Bronchial epithelial cell (primary cell): ENCODE results near the gene FADS6. TPM values are rescaled to one million over a fixed set of nuclear protein-coding genes. Genes with fewer than 3 reads are reported as not detected.

Source experiments
- DNase-seq: peaks from one replicate; pipeline ENCODE4 v3.0.0-alpha.2; 2010; ENCODE audit warnings: low read depth
- FAIRE-seq: peaks from 2 replicates; lab custom pipeline; 2011; peaks lifted over from hg19 to GRCh38; lab: Jason Lieb, UNC
- H3K27me3 ChIP-seq: 2 replicates; pipeline ENCODE4 v1.5.1; 2011; ENCODE audit warnings: low read length; ENCODE audit not compliant: control insufficient read depth, insufficient read depth
- H3K36me3 ChIP-seq: 2 replicates; pipeline ENCODE4 v1.5.1; 2011; ENCODE audit warnings: low read length; ENCODE audit not compliant: control insufficient read depth, insufficient read depth
- H3K4me3 ChIP-seq: 2 replicates; pipeline ENCODE4 v1.5.1; 2011; ENCODE audit warnings: mild to moderate bottlenecking, low read depth, low read length, control low read depth
- total RNA-seq: library from RNA; depleted of rRNA; stranded (reverse); fragments of >200 nt; gene quantifications from 2 replicates; pipeline ENCODE4 v1.2.1, GENCODE V29; 2014
- TF ChIP-seq, protein P1 (sequence below): IDR thresholded peaks from 2 replicates; pipeline ENCODE4 v1.5.1; 2011; ENCODE audit warnings: mild to moderate bottlenecking, moderate library complexity, low read length, control low read depth, inconsistent platforms; ENCODE audit not compliant: insufficient read depth, severe bottlenecking

FADS6 gene
- total RNA-seq, 1 donor from 2014 or later = not detected

DNA sequence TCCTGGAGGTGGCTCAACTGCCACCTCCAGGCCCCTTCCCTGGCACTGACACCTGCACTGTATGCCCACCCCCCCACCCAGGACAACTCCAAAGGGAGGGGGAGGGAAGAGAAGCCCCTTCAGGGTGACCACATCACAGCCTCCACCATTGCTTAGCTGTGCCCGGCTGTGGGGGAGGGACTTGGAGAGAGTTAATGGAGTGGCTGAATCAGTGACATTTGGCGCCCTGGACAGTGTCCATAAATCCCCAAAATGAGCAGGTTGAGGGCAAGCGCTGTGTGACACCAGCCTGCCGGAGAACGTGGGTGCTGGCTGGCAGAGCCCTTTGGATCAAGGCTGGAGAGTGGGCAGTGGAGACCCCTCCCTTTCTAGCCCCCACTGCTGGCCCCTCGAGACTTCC is 28.7 kb upstream of the FADS6 start:
- Histone ChIP-seq H3K36me3 (no peaks in the 10 kb centered on the region), H3K27me3 (peaks cover 17% of the 10 kb centered on the region), H3K4me3 (peak overlapping the region; percentile 48)
- TF ChIP-seq, protein P1, sequence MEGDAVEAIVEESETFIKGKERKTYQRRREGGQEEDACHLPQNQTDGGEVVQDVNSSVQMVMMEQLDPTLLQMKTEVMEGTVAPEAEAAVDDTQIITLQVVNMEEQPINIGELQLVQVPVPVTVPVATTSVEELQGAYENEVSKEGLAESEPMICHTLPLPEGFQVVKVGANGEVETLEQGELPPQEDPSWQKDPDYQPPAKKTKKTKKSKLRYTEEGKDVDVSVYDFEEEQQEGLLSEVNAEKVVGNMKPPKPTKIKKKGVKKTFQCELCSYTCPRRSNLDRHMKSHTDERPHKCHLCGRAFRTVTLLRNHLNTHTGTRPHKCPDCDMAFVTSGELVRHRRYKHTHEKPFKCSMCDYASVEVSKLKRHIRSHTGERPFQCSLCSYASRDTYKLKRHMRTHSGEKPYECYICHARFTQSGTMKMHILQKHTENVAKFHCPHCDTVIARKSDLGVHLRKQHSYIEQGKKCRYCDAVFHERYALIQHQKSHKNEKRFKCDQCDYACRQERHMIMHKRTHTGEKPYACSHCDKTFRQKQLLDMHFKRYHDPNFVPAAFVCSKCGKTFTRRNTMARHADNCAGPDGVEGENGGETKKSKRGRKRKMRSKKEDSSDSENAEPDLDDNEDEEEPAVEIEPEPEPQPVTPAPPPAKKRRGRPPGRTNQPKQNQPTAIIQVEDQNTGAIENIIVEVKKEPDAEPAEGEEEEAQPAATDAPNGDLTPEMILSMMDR = no peak
- DNase-seq (no peak), FAIRE-seq (no peak)

DNA sequence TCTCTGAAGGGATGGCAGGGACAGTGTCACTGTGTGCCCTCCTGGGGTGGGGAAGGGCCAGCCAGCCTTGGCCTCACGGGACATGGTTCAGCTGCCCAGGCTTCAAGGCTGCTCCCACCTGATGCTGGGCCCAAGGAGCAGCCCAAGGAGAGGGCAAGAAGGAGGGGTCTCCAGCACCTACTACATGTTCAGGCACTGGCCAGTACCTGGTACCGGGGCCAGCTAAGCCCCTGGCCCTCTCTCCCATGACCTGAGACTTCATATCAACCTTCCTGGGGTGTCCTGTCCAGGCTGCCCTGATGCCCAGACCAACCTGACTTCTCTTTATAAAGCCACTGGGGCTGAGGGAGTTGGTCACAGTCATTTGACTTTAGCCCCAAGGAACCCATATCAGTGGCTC is 28.3 kb upstream of the FADS6 start:
- no peak for DNase-seq
- FAIRE-seq = no peak
- H3K27me3 ChIP-seq = peaks cover 15% of the 10 kb centered on the region
- H3K4me3 ChIP-seq = no peak overlapping the region
- H3K36me3 ChIP-seq = no peaks in the 10 kb centered on the region
- TF ChIP-seq, protein P1 = no peak

DNA sequence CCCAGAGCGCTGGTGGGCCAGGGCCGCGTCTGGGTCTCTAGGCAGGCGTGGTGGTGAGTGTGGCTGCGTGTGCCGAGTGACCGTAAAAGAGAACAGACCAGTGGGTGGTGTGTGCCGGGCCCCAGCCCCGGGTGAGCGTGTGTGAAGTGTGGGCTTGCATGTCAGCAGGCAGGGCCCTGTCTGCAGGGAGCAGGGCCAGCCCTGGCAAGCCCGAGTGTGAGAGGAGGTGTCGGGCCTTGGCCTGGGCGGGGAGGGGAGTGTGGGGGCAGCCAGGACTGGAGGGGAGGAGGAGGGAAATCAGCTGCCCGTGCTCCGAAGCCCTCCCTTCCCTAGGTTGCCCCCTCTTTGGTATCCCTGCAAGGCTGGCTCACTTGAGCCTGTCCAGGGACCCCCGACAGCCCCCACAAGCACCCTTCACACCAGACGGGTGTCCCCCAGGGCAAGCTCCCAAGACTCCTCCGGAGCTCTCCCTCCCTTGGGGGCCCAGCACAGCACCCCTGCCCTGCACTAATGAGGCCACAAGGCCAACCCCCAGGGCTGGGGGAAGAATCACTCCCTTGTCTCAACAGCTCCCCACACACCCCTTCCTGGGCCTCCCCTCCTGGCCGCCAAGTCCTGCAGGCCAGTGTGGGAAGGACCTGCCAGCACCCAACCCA is 27.7 kb upstream of the FADS6 start:
- DNase-seq = peak; percentile 46
- no peak overlapping the region for H3K4me3 ChIP-seq

DNA sequence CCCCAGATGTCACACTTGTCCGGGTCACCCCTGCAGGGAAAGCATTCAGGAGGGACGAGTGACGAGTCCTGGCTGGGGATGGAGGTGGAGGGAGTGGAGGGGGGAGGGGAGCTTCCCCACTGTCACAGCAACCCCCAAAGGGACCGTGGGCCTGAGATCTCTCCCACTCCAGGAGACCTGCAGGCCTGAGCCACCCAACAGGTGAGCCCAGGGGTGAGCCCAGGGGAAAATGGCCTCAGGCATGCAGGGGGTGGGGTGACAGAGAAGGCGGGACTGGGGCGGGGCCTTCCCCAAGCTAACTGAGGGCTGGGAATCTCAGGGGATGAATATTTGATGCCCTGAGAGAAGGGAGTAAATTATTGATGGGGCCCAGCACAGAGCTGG is 27.2 kb upstream of the FADS6 start:
- no peak for DNase-seq
- Histone ChIP-seq H3K4me3 (no peak overlapping the region), H3K27me3 (peaks cover 14% of the 10 kb centered on the region), H3K36me3 (no peaks in the 10 kb centered on the region)
- no peak for FAIRE-seq
- TF ChIP-seq, protein P1 = no peak

More for the DNA sequence above, 27.7 kb upstream of the FADS6 start:
- no peaks in the 10 kb centered on the region for H3K36me3 ChIP-seq
- H3K27me3 ChIP-seq = peaks cover 15% of the 10 kb centered on the region
- FAIRE-seq = no peak
- TF ChIP-seq, protein P1 = no peak

DNA sequence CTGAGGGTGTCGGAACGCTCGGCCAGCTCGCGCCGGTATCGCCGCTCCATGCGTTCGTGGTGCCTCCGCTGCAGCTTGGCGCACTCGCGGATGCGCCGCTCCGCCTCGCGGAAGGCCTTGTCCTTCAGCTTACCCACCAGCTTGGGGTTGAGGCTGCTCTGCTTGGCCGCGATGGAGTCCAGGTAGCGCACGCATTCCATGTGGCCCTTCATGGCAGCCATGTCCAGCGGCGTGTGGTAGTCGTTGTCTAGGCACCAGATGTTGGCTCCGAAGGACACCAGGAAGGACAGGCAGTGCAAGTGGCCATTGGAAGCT is 26.8 kb upstream of the FADS6 start:
- no peaks in the 10 kb centered on the region for H3K36me3 ChIP-seq
- peaks cover 14% of the 10 kb centered on the region for H3K27me3 ChIP-seq
- no peak overlapping the region for H3K4me3 ChIP-seq
- DNase-seq = no peak
- TF ChIP-seq, protein P1 = no peak
- FAIRE-seq = no peak
